Natural killer cell (primary cell): ENCODE measurements around the gene FCF1. TPM values are rescaled to one million over a fixed set of nuclear protein-coding genes. Genes with fewer than 3 reads are reported as not detected.
A peak's percentile ranks its signal among the peaks of the same experiment; 100 is the strongest.

Experiments
- ATAC-seq, 3 donors: fragments of 150-1000 bp in 2 of 3; fragments of 200-7000 bp in 1 of 3; cut with Tn5 transposase; 1 replicate in 1 of 3; 2 replicates in 2 of 3; pipeline ENCODE4 v1.10.0; 2021; ENCODE audit warnings: mild to moderate bottlenecking in 2 of 3, moderate library complexity in 2 of 3
- DNase-seq, 2 donors: peaks; one replicate each; pipeline versions ENCODE4 v3.0.0 to v3.0.0-alpha.2; 2013 to 2021; ENCODE audit warnings: mixed read lengths in 1 of 2
- H3K27ac ChIP-seq: one replicate; pipeline ENCODE4 v1.5.1; 2013; ENCODE audit warnings: mild to moderate bottlenecking, low read length
- H3K27me3 ChIP-seq: one replicate; pipeline ENCODE4 v1.6.1; 2013; ENCODE audit warnings: low read length; ENCODE audit not compliant: control insufficient read depth, insufficient read depth
- H3K36me3 ChIP-seq: one replicate; pipeline ENCODE4 v1.6.1; 2013; ENCODE audit warnings: low read length; ENCODE audit not compliant: control insufficient read depth, insufficient read depth
- H3K4me1 ChIP-seq: one replicate; pipeline ENCODE4 v1.6.1; 2013; ENCODE audit warnings: low read length; ENCODE audit not compliant: control insufficient read depth, insufficient read depth
- H3K4me3 ChIP-seq: one replicate; pipeline ENCODE4 v1.5.1; 2013; ENCODE audit warnings: low read length
- H3K9me3 ChIP-seq: one replicate; pipeline ENCODE4 v1.6.1; 2013; ENCODE audit warnings: low read length; ENCODE audit not compliant: control insufficient read depth, insufficient read depth
- H3K27ac Mint-ChIP-seq, 2 donors: one replicate each; pipeline ENCODE4 v1.8.0; 2022; ENCODE audit warnings: mild to moderate bottlenecking in 2 of 2, mixed read lengths in 2 of 2, moderate library complexity in 1 of 2
- H3K27me3 Mint-ChIP-seq, 2 donors: one replicate each; pipeline ENCODE4 v1.8.0; 2022; ENCODE audit warnings: low read depth in 2 of 2, mixed read lengths in 2 of 2
- H3K36me3 Mint-ChIP-seq: one replicate; pipeline ENCODE4 v1.8.0; 2022; ENCODE audit warnings: mixed read lengths
- H3K4me1 Mint-ChIP-seq, 2 donors: one replicate each; pipeline ENCODE4 v1.8.0; 2022; ENCODE audit warnings: mixed read lengths in 2 of 2
- H3K4me3 Mint-ChIP-seq: one replicate; pipeline ENCODE4 v1.8.0; 2022; ENCODE audit warnings: mild to moderate bottlenecking, moderate library complexity, mixed read lengths
- H3K9me3 Mint-ChIP-seq, 2 donors: one replicate each; pipeline ENCODE4 v1.8.0; 2022; ENCODE audit warnings: mixed read lengths in 2 of 2
- CTCF ChIP-seq: fragments of 200-600 bp; IDR thresholded peaks from one replicate; pipeline ENCODE4 v1.8.0; 2022; ENCODE audit warnings: antibody characterized with exemption
- WGBS: methylation state at CpG from one replicate; pipeline ENCODE4 v1.1.7; 2013; ENCODE audit warnings: missing lambda C conversion rate; ENCODE audit not compliant: insufficient coverage; 5-methylcytosine and 5-hydroxymethylcytosine counted together
- intact Hi-C: fragments of 100-400 bp; cut with micrococcal nuclease; formaldehyde crosslinking; loops from one replicate; pipeline ENCODE4 v1.14.2; 2022
- total RNA-seq, 4 donors: library from RNA; stranded (reverse); fragments of 120-200 nt in 1 of 4; gene quantifications; one replicate each; pipeline versions ENCODE4 v1.2.3 to v1.2.4, GENCODE V29; 2013 to 2022

The FCF1 gene
- total RNA-seq, 3 donors from 2014 or later (not counting 1 experiment from before 2014, with no cell fraction given): 37.1 to 49.6 (median 40.4) TPM

- no peaks in the 10 kb centered on the region for H3K27me3 ChIP-seq
- H3K4me3 ChIP-seq: no peak overlapping the region
- peaks cover 13 to 18% of the 10 kb centered on the region in 2 donors for H3K4me1 Mint-ChIP-seq
- no peak for DNase-seq
- H3K27ac ChIP-seq: no peak overlapping the region
- intact Hi-C loops: no loop called here
- peaks cover 43% of the 10 kb centered on the region for H3K36me3 Mint-ChIP-seq
- H3K9me3 Mint-ChIP-seq: no peaks in the 10 kb centered on the region
- WGBS: no CpG with 5 or more reads among the region's 1 CpG
- H3K36me3 ChIP-seq: peaks cover 81% of the 10 kb centered on the region
- no peak overlapping the region for H3K4me3 Mint-ChIP-seq
- no peaks in the 10 kb centered on the region for H3K4me1 ChIP-seq
- no peak for ATAC-seq
- H3K9me3 ChIP-seq: no peaks in the 10 kb centered on the region
- no peak overlapping the region for H3K27ac Mint-ChIP-seq
- no peak for TF ChIP-seq CTCF
- H3K27me3 Mint-ChIP-seq: no peaks in the 10 kb centered on the region
These were observed 45.2 kb upstream of the FCF1 start for GRCh38 chr14:74667758-74668157.

- Histone ChIP-seq H3K27me3 (no peaks in the 10 kb centered on the region), H3K36me3 (peaks cover 80% of the 10 kb centered on the region), H3K4me1 (no peaks in the 10 kb centered on the region), H3K27ac (no peak overlapping the region), H3K9me3 (no peaks in the 10 kb centered on the region), H3K4me3 (no peak overlapping the region)
- Mint-ChIP-seq H3K27ac (peak overlapping the region; percentile 59 to 75), H3K4me3 (no peak overlapping the region), H3K27me3 (no peaks in the 10 kb centered on the region), H3K9me3 (no peaks in the 10 kb centered on the region), H3K36me3 (peaks cover 43% of the 10 kb centered on the region), H3K4me1 (peaks cover 13 to 18% of the 10 kb centered on the region in 2 donors)
- intact Hi-C loops: no loop called here
- ATAC-seq (no peak), DNase-seq (no peak)
- 100% methylated on average over 1 of the region's 1 CpG for WGBS
- TF ChIP-seq CTCF: no peak
These were observed 43.7 kb upstream of the FCF1 start for GRCh38 chr14:74669256-74669655.

- H3K4me1 ChIP-seq: no peaks in the 10 kb centered on the region
- H3K27ac ChIP-seq: no peak overlapping the region
- DNase-seq: no peak
- no peaks in the 10 kb centered on the region for H3K9me3 ChIP-seq
- H3K36me3 ChIP-seq: peaks cover 83% of the 10 kb centered on the region
- H3K4me3 ChIP-seq: no peak overlapping the region
- no peak for TF ChIP-seq CTCF
- no peak for ATAC-seq
- H3K27me3 ChIP-seq: no peaks in the 10 kb centered on the region
- Mint-ChIP-seq H3K27me3 (no peaks in the 10 kb centered on the region), H3K4me3 (no peak overlapping the region), H3K4me1 (peaks cover 13 to 18% of the 10 kb centered on the region in 2 donors), H3K27ac (peak overlapping the region; percentile 59 to 75), H3K9me3 (no peaks in the 10 kb centered on the region), H3K36me3 (peaks cover 43% of the 10 kb centered on the region)
- 97% methylated on average over 10 of the region's 10 CpGs for WGBS
- intact Hi-C loops: no loop called here
These were observed 43.1 kb upstream of the FCF1 start for GRCh38 chr14:74669846-74670245.

GRCh38 chr14:74670726-74671411, 42.1 kb upstream of the FCF1 start:
- no peaks in the 10 kb centered on the region for H3K4me1 ChIP-seq
- H3K27me3 ChIP-seq: no peaks in the 10 kb centered on the region
- Mint-ChIP-seq H3K36me3 (peaks cover 49% of the 10 kb centered on the region), H3K4me1 (peaks cover 13 to 18% of the 10 kb centered on the region in 2 donors), H3K4me3 (no peak overlapping the region), H3K27ac (no peak overlapping the region), H3K27me3 (no peaks in the 10 kb centered on the region), H3K9me3 (no peaks in the 10 kb centered on the region)
- ATAC-seq: no peak
- no peaks in the 10 kb centered on the region for H3K9me3 ChIP-seq
- peaks cover 87% of the 10 kb centered on the region for H3K36me3 ChIP-seq
- DNase-seq: no peak
- TF ChIP-seq CTCF: no peak
- H3K4me3 ChIP-seq: no peak overlapping the region
- 96% methylated on average over 6 of the region's 9 CpGs for WGBS
- intact Hi-C loops: no loop called here
- H3K27ac ChIP-seq: no peak overlapping the region
